ENCODE results near the gene CCDC122.

DNA sequence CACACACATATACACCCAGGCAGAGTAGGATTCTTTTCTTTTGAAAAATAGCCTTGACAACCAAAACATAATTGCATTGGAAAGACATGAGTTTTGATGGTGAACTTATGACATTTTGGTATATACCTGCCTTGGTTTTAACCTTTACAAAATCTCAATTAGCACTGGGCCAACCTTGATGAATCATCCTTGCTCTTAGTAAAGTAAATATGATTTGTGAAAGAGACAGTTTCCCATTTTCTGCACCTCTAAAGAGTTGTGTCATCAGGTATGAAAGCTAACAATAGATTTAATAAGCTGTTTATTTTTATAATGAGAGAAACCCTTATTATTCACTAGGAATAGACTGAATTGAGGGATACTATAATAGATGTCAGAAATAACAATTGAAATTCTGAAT, 77.0 kb downstream of the CCDC122 start:
- TF ChIP-seq ZBTB33 (IDR thresholded peaks at IDR 0.05; ENCODE audit: extremely low read depth, insufficient replicate concordance, low read length), result no peak
- TF ChIP-seq, protein P1, sequence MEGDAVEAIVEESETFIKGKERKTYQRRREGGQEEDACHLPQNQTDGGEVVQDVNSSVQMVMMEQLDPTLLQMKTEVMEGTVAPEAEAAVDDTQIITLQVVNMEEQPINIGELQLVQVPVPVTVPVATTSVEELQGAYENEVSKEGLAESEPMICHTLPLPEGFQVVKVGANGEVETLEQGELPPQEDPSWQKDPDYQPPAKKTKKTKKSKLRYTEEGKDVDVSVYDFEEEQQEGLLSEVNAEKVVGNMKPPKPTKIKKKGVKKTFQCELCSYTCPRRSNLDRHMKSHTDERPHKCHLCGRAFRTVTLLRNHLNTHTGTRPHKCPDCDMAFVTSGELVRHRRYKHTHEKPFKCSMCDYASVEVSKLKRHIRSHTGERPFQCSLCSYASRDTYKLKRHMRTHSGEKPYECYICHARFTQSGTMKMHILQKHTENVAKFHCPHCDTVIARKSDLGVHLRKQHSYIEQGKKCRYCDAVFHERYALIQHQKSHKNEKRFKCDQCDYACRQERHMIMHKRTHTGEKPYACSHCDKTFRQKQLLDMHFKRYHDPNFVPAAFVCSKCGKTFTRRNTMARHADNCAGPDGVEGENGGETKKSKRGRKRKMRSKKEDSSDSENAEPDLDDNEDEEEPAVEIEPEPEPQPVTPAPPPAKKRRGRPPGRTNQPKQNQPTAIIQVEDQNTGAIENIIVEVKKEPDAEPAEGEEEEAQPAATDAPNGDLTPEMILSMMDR (IDR thresholded peaks at IDR 0.05 in 2 of 3, conservative IDR thresholded peaks at IDR 0.05 in 1 of 3; ENCODE audit: borderline replicate concordance in 1 of 3, insufficient read depth in 1 of 3, low read depth in 2 of 3, low read length in 2 of 3), result no peak
- TF ChIP-seq SP1 (IDR thresholded peaks at IDR 0.05; ENCODE audit: low read depth), result no peak
- no peak for TF ChIP-seq REST (IDR thresholded peaks at IDR 0.05; ENCODE audit: low read depth)
- no peak for TF ChIP-seq ATF3 (IDR thresholded peaks at IDR 0.05)
- TF ChIP-seq POLR2A (IDR thresholded peaks at IDR 0.05; ENCODE audit: borderline replicate concordance, extremely low read depth, insufficient read depth, insufficient read length), result no peak
- TF ChIP-seq CEBPB (IDR thresholded peaks at IDR 0.05; ENCODE audit: low read depth), result no peak
- TF ChIP-seq YY1 (IDR thresholded peaks at IDR 0.05; ENCODE audit: extremely low read depth, insufficient replicate concordance, low read depth, low read length), result no peak
- TF ChIP-seq RAD21 (IDR thresholded peaks at IDR 0.05; ENCODE audit: low read depth), result no peak

Measured in HCT116 (cell line).